ENCODE measurements around the gene SPATA6. TPM values are rescaled to one million over a fixed set of nuclear protein-coding genes. Genes with fewer than 3 reads are reported as not detected.
A peak's percentile ranks its signal among the peaks of the same experiment; 100 is the strongest.

The SPATA6 gene
- total and polyA plus RNA-seq, 2 of the 13 experiments (the other 11 are each of a cell fraction or from before 2014, with no cell fraction given) = 0.81 to 3.3 TPM

DNA sequence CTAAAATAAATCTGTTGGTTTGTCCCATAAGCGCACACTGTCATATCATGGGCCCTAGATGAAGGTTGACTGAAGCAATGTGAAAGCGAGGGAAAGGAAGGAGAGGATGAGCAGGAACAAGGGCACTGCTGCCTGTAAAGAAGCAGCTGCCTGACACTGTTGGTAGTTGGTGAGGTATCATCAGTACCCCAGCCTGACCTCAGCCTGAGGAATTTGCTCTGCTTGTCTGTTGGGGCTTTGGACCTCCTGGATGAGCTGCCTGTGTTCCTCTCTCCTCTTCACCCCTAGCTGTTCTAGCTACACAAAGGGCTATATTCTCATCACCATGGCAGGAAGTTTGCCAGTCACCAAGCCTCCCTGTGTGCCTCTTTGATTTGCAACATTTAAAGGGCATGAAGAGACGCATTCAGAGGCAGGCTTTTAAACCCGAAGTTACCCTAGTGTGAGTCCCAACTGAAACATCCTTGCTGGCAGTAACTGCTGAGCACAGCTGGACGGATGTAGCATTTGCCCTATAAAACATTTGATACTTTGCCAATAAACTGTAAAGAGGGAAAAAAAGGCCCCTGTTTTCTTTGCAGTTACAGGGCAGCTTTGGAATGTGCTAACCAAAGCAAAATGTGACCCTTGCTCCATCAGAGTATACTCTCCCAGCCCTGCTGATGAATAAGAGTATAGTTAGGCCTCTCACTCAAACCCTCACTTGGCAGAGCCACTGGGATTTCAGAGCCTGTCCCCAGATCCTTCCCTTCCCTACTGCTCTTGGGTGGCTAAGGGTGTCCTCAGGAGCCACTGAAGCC lies 22.2 kb upstream of the SPATA6 start (continued):
- TF ChIP-seq, protein P1, sequence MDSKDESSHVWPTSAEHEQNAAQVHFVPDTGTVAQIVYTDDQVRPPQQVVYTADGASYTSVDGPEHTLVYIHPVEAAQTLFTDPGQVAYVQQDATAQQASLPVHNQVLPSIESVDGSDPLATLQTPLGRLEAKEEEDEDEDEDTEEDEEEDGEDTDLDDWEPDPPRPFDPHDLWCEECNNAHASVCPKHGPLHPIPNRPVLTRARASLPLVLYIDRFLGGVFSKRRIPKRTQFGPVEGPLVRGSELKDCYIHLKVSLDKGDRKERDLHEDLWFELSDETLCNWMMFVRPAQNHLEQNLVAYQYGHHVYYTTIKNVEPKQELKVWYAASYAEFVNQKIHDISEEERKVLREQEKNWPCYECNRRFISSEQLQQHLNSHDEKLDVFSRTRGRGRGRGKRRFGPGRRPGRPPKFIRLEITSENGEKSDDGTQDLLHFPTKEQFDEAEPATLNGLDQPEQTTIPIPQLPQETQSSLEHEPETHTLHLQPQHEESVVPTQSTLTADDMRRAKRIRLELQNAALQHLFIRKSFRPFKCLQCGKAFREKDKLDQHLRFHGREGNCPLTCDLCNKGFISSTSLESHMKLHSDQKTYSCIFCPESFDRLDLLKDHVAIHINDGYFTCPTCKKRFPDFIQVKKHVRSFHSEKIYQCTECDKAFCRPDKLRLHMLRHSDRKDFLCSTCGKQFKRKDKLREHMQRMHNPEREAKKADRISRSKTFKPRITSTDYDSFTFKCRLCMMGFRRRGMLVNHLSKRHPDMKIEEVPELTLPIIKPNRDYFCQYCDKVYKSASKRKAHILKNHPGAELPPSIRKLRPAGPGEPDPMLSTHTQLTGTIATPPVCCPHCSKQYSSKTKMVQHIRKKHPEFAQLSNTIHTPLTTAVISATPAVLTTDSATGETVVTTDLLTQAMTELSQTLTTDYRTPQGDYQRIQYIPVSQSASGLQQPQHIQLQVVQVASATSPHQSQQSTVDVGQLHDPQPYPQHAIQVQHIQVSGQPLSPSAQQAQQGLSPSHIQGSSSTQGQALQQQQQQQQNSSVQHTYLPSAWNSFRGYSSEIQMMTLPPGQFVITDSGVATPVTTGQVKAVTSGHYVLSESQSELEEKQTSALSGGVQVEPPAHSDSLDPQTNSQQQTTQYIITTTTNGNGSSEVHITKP (CRISPR knock-in tag; IDR thresholded peaks at IDR 0.05; ENCODE audit: low read depth) = 0 out of 2 replicates have a peak, but pooled peaks have one; percentile 33
- TF ChIP-seq NR2F6 (IDR thresholded peaks at IDR 0.05) = peak; percentile 32
- TF ChIP-seq NR2F6 (CRISPR knock-in tag; IDR thresholded peaks at IDR 0.05) = no peak
- no peak for TF ChIP-seq ETV6 (CRISPR knock-in tag; conservative IDR thresholded peaks at IDR 0.05)
- peak; percentile 59; the same call in 1 of the 2 replicates for TF ChIP-seq PHF21A (CRISPR knock-in tag; IDR thresholded peaks at IDR 0.05)
- TF ChIP-seq, protein P2, sequence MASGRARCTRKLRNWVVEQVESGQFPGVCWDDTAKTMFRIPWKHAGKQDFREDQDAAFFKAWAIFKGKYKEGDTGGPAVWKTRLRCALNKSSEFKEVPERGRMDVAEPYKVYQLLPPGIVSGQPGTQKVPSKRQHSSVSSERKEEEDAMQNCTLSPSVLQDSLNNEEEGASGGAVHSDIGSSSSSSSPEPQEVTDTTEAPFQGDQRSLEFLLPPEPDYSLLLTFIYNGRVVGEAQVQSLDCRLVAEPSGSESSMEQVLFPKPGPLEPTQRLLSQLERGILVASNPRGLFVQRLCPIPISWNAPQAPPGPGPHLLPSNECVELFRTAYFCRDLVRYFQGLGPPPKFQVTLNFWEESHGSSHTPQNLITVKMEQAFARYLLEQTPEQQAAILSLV (CRISPR knock-in tag; IDR thresholded peaks at IDR 0.05; ENCODE audit: borderline replicate concordance) = no peak
- TF ChIP-seq, protein P3, sequence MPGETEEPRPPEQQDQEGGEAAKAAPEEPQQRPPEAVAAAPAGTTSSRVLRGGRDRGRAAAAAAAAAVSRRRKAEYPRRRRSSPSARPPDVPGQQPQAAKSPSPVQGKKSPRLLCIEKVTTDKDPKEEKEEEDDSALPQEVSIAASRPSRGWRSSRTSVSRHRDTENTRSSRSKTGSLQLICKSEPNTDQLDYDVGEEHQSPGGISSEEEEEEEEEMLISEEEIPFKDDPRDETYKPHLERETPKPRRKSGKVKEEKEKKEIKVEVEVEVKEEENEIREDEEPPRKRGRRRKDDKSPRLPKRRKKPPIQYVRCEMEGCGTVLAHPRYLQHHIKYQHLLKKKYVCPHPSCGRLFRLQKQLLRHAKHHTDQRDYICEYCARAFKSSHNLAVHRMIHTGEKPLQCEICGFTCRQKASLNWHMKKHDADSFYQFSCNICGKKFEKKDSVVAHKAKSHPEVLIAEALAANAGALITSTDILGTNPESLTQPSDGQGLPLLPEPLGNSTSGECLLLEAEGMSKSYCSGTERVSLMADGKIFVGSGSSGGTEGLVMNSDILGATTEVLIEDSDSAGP (CRISPR knock-in tag; IDR thresholded peaks at IDR 0.05; ENCODE audit: borderline replicate concordance) = 0 out of 2 replicates have a peak, but pooled peaks have one; percentile 28
- peak; percentile 25; the same call in 1 of the 2 replicates for TF ChIP-seq ZNF430 (CRISPR knock-in tag; IDR thresholded peaks at IDR 0.05)
- TF ChIP-seq, protein P4, sequence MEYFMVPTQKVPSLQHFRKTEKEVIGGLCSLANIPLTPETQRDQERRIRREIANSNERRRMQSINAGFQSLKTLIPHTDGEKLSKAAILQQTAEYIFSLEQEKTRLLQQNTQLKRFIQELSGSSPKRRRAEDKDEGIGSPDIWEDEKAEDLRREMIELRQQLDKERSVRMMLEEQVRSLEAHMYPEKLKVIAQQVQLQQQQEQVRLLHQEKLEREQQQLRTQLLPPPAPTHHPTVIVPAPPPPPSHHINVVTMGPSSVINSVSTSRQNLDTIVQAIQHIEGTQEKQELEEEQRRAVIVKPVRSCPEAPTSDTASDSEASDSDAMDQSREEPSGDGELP (IDR thresholded peaks at IDR 0.05; ENCODE audit: borderline replicate concordance, low read depth) = peak; percentile 70; the same call in 1 of the 2 replicates
- peak; percentile 33; the same call in 1 of the 2 replicates for TF ChIP-seq HDAC2 (CRISPR knock-in tag; IDR thresholded peaks at IDR 0.05)
- 0 out of 2 replicates have a peak, but pooled peaks have one; percentile 35 for TF ChIP-seq MIER2 (CRISPR knock-in tag; IDR thresholded peaks at IDR 0.05)
- TF ChIP-seq ATM (IDR thresholded peaks at IDR 0.05; ENCODE audit: borderline replicate concordance) = no peak
- TF ChIP-seq SOX5 (CRISPR knock-in tag; IDR thresholded peaks at IDR 0.05; ENCODE audit: borderline replicate concordance) = 0 out of 2 replicates have a peak, but pooled peaks have one; percentile 18
- peak; percentile 54; the same call in 1 of the 2 replicates for TF ChIP-seq ZFX (CRISPR knock-in tag; IDR thresholded peaks at IDR 0.05; ENCODE audit: low read depth)
- TF ChIP-seq ZFP1 (CRISPR knock-in tag; IDR thresholded peaks at IDR 0.05) = no peak
- TF ChIP-seq, protein P5, sequence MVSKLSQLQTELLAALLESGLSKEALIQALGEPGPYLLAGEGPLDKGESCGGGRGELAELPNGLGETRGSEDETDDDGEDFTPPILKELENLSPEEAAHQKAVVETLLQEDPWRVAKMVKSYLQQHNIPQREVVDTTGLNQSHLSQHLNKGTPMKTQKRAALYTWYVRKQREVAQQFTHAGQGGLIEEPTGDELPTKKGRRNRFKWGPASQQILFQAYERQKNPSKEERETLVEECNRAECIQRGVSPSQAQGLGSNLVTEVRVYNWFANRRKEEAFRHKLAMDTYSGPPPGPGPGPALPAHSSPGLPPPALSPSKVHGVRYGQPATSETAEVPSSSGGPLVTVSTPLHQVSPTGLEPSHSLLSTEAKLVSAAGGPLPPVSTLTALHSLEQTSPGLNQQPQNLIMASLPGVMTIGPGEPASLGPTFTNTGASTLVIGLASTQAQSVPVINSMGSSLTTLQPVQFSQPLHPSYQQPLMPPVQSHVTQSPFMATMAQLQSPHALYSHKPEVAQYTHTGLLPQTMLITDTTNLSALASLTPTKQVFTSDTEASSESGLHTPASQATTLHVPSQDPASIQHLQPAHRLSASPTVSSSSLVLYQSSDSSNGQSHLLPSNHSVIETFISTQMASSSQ (IDR thresholded peaks at IDR 0.05; ENCODE audit: low read depth) = no peak
- TF ChIP-seq, protein P5 (CRISPR knock-in tag; IDR thresholded peaks at IDR 0.05; ENCODE audit: borderline replicate concordance) = peak; percentile 21; the same call in 1 of the 2 replicates

Measured in HepG2 (cell line).